Ishikawa (cell line): ENCODE measurements around the gene OR3A3.
A peak's percentile ranks its signal among the peaks of the same experiment; 100 is the strongest.

Experiments
- CEBPB ChIP-seq: IDR thresholded peaks from 2 replicates; pipeline ENCODE4 v1.6.1; 2012
- CREB1 ChIP-seq: IDR thresholded peaks from 2 replicates; pipeline ENCODE4 v1.6.1; 2012; ENCODE audit warnings: low read depth
- EGR1 ChIP-seq: IDR thresholded peaks from 2 replicates; pipeline ENCODE4 v1.6.1; 2012
- EP300 ChIP-seq: IDR thresholded peaks from 2 replicates; pipeline ENCODE4 v1.6.1; 2012; ENCODE audit warnings: borderline replicate concordance
- FOXM1 ChIP-seq: IDR thresholded peaks from 2 replicates; pipeline ENCODE4 v1.6.1; 2012; ENCODE audit warnings: low read depth, borderline replicate concordance
- NFIC ChIP-seq: IDR thresholded peaks from 2 replicates; pipeline ENCODE4 v1.6.1; 2012
- RAD21 ChIP-seq: IDR thresholded peaks from 2 replicates; pipeline ENCODE4 v1.6.1; 2012; ENCODE audit warnings: low read depth
- TAF1 ChIP-seq: IDR thresholded peaks from 2 replicates; pipeline ENCODE4 v1.6.1; 2012; ENCODE audit warnings: low read depth, mild to moderate bottlenecking
- TCF12 ChIP-seq: IDR thresholded peaks from 2 replicates; pipeline ENCODE4 v1.6.1; 2012; ENCODE audit warnings: low read depth
- TEAD4 ChIP-seq: IDR thresholded peaks from 2 replicates; pipeline ENCODE4 v1.6.1; 2012
- YY1 ChIP-seq: IDR thresholded peaks from 2 replicates; pipeline ENCODE4 v1.6.1; 2012; ENCODE audit warnings: low read depth
- ZBTB7A ChIP-seq: IDR thresholded peaks from 2 replicates; pipeline ENCODE4 v1.6.1; 2012; ENCODE audit warnings: low read depth
- TF ChIP-seq, protein P1 (sequence below): IDR thresholded peaks from 2 replicates; pipeline ENCODE4 v1.6.1; 2012; ENCODE audit warnings: low read depth, mild to moderate bottlenecking
- TF ChIP-seq, protein P2 (sequence below): IDR thresholded peaks from 2 replicates; pipeline ENCODE4 v1.6.1; 2012
- TF ChIP-seq, protein P3 (sequence below): IDR thresholded peaks from 2 replicates; pipeline ENCODE4 v1.6.1; 2012

Gene OR3A3

DNA sequence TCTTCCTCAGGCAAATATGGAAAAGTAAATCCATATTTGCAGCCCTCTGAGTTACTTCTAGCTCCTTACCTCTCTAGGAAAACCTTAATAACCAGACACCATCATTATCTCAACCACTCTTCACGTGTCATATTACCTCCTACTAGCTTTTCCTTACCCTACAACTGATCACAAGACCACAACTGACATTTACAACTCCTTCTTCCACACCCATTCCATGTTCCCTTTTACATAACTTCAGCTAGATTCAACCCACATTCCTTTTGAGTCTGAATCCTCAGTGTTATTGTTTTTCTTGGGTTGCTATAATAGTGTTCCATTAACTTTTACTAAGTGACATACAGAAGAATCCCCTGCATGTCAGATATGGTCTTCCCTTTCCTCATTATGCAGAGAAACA is 27.2 kb downstream of the OR3A3 start:
- TF ChIP-seq TAF1 (no peak), TCF12 (no peak), CREB1 (no peak), EGR1 (no peak), NFIC (no peak), EP300 (no peak), ZBTB7A (no peak), TEAD4 (no peak), RAD21 (no peak), CEBPB (no peak), YY1 (no peak), FOXM1 (no peak)
- TF ChIP-seq, protein P1, sequence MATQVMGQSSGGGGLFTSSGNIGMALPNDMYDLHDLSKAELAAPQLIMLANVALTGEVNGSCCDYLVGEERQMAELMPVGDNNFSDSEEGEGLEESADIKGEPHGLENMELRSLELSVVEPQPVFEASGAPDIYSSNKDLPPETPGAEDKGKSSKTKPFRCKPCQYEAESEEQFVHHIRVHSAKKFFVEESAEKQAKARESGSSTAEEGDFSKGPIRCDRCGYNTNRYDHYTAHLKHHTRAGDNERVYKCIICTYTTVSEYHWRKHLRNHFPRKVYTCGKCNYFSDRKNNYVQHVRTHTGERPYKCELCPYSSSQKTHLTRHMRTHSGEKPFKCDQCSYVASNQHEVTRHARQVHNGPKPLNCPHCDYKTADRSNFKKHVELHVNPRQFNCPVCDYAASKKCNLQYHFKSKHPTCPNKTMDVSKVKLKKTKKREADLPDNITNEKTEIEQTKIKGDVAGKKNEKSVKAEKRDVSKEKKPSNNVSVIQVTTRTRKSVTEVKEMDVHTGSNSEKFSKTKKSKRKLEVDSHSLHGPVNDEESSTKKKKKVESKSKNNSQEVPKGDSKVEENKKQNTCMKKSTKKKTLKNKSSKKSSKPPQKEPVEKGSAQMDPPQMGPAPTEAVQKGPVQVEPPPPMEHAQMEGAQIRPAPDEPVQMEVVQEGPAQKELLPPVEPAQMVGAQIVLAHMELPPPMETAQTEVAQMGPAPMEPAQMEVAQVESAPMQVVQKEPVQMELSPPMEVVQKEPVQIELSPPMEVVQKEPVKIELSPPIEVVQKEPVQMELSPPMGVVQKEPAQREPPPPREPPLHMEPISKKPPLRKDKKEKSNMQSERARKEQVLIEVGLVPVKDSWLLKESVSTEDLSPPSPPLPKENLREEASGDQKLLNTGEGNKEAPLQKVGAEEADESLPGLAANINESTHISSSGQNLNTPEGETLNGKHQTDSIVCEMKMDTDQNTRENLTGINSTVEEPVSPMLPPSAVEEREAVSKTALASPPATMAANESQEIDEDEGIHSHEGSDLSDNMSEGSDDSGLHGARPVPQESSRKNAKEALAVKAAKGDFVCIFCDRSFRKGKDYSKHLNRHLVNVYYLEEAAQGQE: no peak
- TF ChIP-seq, protein P2, sequence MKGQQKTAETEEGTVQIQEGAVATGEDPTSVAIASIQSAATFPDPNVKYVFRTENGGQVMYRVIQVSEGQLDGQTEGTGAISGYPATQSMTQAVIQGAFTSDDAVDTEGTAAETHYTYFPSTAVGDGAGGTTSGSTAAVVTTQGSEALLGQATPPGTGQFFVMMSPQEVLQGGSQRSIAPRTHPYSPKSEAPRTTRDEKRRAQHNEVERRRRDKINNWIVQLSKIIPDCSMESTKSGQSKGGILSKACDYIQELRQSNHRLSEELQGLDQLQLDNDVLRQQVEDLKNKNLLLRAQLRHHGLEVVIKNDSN: no peak
- TF ChIP-seq, protein P3, sequence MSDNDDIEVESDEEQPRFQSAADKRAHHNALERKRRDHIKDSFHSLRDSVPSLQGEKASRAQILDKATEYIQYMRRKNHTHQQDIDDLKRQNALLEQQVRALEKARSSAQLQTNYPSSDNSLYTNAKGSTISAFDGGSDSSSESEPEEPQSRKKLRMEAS: no peak

DNA sequence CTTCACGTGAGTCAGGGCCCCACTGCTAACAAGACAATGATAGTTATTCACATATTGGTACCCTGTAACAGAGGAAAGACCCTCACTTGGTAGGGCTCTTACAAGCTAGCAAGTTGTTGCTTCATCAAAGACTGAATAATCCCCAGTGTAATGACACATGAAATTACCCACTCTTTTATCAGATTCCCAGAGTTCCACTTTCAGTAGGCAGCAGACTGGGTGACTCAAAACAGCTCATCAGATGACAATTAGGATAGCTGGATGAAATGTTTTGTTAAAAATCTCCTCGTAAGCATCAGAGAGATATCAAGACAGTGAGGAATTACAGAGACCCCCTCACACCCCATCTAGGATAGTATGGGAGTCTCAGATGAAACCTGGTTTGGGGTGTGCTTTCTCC is 29.3 kb downstream of the OR3A3 start:
- no peak for TF ChIP-seq RAD21
- TF ChIP-seq NFIC: no peak
- TF ChIP-seq FOXM1: no peak
- TF ChIP-seq, protein P1: no peak

DNA sequence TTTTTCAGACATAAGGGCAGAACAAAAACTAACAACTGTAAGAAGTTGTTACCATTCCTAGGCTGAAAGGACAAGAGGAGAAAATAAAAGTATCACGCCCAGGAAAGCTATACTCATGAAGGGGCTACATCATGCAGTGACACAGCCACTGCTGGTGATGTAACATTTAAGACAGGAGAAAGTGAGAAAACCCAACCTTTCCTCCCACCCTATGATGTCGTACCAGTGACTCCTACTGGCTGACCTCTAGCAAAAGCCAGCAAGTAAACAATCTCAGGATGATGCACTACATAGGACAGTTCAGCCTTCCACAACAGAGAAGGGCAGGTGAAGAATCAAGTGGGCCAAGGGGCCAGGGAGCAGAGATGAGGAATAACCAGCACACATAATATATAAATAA is 36.5 kb downstream of the OR3A3 start:
- TF ChIP-seq RAD21 (peak; percentile 49; the same call in 1 of the 2 replicates), NFIC (no peak), TEAD4 (no peak)
- TF ChIP-seq, protein P3: no peak

DNA sequence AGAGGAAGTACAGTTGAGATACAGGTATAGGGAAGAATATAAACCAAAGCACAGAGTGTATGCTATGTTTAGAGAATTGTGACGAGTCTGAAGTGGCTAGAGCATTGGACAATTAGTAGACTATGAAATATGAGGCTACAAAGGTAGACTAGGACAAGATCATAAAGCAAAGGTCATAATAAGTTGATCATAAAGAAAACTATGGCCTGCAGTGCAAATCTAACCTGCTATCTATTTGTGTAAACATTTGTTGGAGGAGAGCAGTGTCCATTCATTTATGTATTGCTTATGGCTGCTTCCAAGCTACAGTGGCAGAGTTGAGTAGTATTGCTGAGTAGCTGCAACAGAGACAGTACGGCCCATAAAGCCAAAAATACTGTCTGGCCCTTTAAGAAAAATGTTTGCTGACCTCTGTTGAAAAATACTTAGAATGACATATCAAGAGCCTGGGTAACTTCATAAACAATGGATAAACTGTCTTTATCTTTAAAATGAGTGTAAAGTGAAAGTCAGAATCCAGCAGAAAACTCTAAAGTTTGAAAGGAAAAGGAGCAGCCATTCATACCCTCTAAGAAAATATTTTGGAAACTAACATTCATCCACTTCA is 37.0 kb downstream of the OR3A3 start:
- TF ChIP-seq, protein P3: no peak
- TF ChIP-seq NFIC (no peak), CREB1 (no peak), ZBTB7A (no peak), CEBPB (no peak), RAD21 (no peak), EP300 (no peak), YY1 (no peak), FOXM1 (no peak), TCF12 (no peak), TEAD4 (no peak), EGR1 (no peak), TAF1 (no peak)
- TF ChIP-seq, protein P2: no peak
- TF ChIP-seq, protein P1: no peak

DNA sequence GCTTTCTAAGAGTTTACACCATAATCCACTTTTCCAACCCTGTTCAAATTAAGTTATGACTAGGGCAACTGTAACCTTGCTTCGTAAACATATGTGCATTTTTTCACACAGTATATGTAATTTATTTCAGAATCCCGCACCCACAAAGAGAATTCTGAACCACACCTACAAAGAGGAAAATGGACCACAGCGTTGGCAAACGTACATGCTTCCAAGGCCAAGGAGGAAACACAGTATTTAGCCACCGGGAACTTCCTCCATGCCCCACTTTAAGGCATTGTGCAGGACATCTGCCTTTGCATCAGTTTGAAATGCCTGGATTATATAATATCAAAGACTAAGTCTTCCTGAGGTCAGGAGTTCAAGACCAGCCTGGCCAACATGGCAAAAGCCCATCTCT is 58.4 kb downstream of the OR3A3 start:
- TF ChIP-seq, protein P1: no peak
- TF ChIP-seq NFIC (no peak), FOXM1 (no peak), CEBPB (no peak)
